H1 (cell line): Measurements from ENCODE around the gene GNG4. TPM values are rescaled to one million over a fixed set of nuclear protein-coding genes. Genes with fewer than 3 reads are reported as not detected.

Source experiments
- CTCF ChIA-PET: fragments of 300-600 bp; sonication (Branson Sonifier 250); formaldehyde crosslinking; loops from one replicate; lab custom pipeline; 2021; ENCODE audit not compliant: partially characterized antibody; lab: Charles Lee
- POLR2A ChIA-PET: fragments of 300-600 bp; sonication (Branson Sonifier 250); formaldehyde crosslinking; loops from one replicate; lab custom pipeline; 2021; ENCODE audit warnings: inconsistent platforms; ENCODE audit not compliant: partially characterized antibody; lab: Charles Lee
- DNase-seq, 2 experiments: peaks; one replicate each; pipeline versions ENCODE4 v3.0.0 to v3.0.0-alpha.2; 2010 to 2022; ENCODE audit warnings: low spot score in 2 of 2, low read depth in 1 of 2, mixed read lengths in 1 of 2
- FAIRE-seq: peaks from 2 replicates; lab custom pipeline; 2011; peaks lifted over from hg19 to GRCh38; lab: Jason Lieb, UNC
- H2AFZ ChIP-seq: 2 replicates; pipeline ENCODE4 v1.8.1; 2012; ENCODE audit warnings: low read length, inconsistent platforms
- H2AK5ac ChIP-seq: 2 replicates; pipeline ENCODE4 v1.6.1; 2013; ENCODE audit warnings: low read depth, low read length
- H2BK120ac ChIP-seq: replicated peaks from 2 replicates; pipeline ENCODE3; 2013; ENCODE audit warnings: low read depth, low read length, inconsistent platforms
- H2BK12ac ChIP-seq: 2 replicates; pipeline ENCODE4 v1.6.1; 2013; ENCODE audit warnings: low read depth, low read length
- H2BK15ac ChIP-seq: 2 replicates; pipeline ENCODE4 v1.6.1; 2013; ENCODE audit warnings: low read length
- H2BK20ac ChIP-seq: 2 replicates; pipeline ENCODE4 v1.6.1; 2013; ENCODE audit warnings: low read length
- H2BK5ac ChIP-seq: 2 replicates; pipeline ENCODE4 v1.6.1; 2013; ENCODE audit warnings: low read depth, low read length
- H3K14ac ChIP-seq: 2 replicates; pipeline ENCODE4 v1.6.1; 2013; ENCODE audit warnings: inconsistent platforms; ENCODE audit not compliant: insufficient read length
- H3K18ac ChIP-seq: 2 replicates; pipeline ENCODE4 v1.6.1; 2013; ENCODE audit warnings: low read length; ENCODE audit errors: extremely low read depth
- H3K23ac ChIP-seq: 2 replicates; pipeline ENCODE4 v1.6.1; 2013; ENCODE audit warnings: inconsistent platforms; ENCODE audit not compliant: insufficient read length
- H3K23me2 ChIP-seq: 2 replicates; pipeline ENCODE4 v1.6.1; 2013; ENCODE audit warnings: low read depth, low read length
- H3K27ac ChIP-seq: 2 replicates; pipeline ENCODE4 v1.6.1; 2011; ENCODE audit warnings: low read depth, low read length, inconsistent platforms
- H3K27me3 ChIP-seq, 4 experiments: replicated peaks in 1 of 4; 1 replicate in 1 of 4; 2 replicates in 3 of 4; pipeline versions ENCODE4 v1.6.1 to v1.8.1; 2011 to 2013; ENCODE audit warnings: low read length in 3 of 4, mild to moderate bottlenecking in 3 of 4, inconsistent platforms in 2 of 4, mixed read lengths in 2 of 4, moderate library complexity in 1 of 4; ENCODE audit not compliant: control insufficient read depth in 3 of 4, insufficient read depth in 3 of 4; ENCODE audit errors: extremely low read depth in 1 of 4
- H3K36me3 ChIP-seq, 4 experiments: 2 replicates each; pipeline versions ENCODE4 v1.6.1 to v1.8.1; 2011 to 2013; ENCODE audit warnings: mild to moderate bottlenecking in 4 of 4, low read length in 3 of 4, moderate library complexity in 2 of 4, control low read depth in 1 of 4, inconsistent platforms in 1 of 4; ENCODE audit not compliant: insufficient read depth in 4 of 4, control insufficient read depth in 2 of 4
- H3K4ac ChIP-seq: replicated peaks from 2 replicates; pipeline ENCODE3; 2013; ENCODE audit warnings: low read length, low read depth, mixed read lengths, inconsistent platforms; ENCODE audit not compliant: insufficient read length
- H3K4me1 ChIP-seq, 4 experiments: replicated peaks in 1 of 4; 1 replicate in 1 of 4; 2 replicates in 3 of 4; pipeline versions ENCODE4 v1.6.1 to v1.8.1; 2011 to 2013; ENCODE audit warnings: low read length in 3 of 4, inconsistent platforms in 2 of 4, mixed read lengths in 1 of 4; ENCODE audit not compliant: insufficient read depth in 4 of 4, control insufficient read depth in 3 of 4
- H3K4me2 ChIP-seq, 2 experiments: 2 replicates each; pipeline versions ENCODE4 v1.6.1 to v1.8.1; 2011 to 2013; ENCODE audit warnings: low read depth in 2 of 2, low read length in 2 of 2, control low read depth in 1 of 2, inconsistent platforms in 1 of 2, mild to moderate bottlenecking in 1 of 2; ENCODE audit not compliant: insufficient read depth in 1 of 2
- H3K4me3 ChIP-seq, 4 experiments: fragments of 200-600, 300-600 bp in 1 of 4; sonication (generic), shearing (Covaris generic), sonication (Bioruptor Twin) in 1 of 4; 2 replicates each; pipeline versions ENCODE4 v1.5.1 to v1.8.1; 2011 to 2016; ENCODE audit warnings: low read length in 4 of 4, low read depth in 3 of 4, control low read depth in 2 of 4, inconsistent platforms in 2 of 4, mild to moderate bottlenecking in 2 of 4, mixed read lengths in 1 of 4, moderate library complexity in 1 of 4; ENCODE audit not compliant: insufficient read depth in 2 of 4; ENCODE audit errors: extremely low read depth in 1 of 4
- H3K56ac ChIP-seq: replicated peaks from 2 replicates; pipeline ENCODE3; 2013; ENCODE audit warnings: low read depth, mild to moderate bottlenecking, mixed read lengths, low read length, inconsistent platforms; ENCODE audit not compliant: insufficient read length
- H3K79me1 ChIP-seq: 2 replicates; pipeline ENCODE4 v1.6.1; 2013; ENCODE audit warnings: low read depth, low read length, control low read depth
- H3K79me2 ChIP-seq, 2 experiments: 2 replicates each; pipeline versions ENCODE4 v1.6.1 to v1.8.1; 2012 to 2013; ENCODE audit warnings: low read length in 2 of 2, mild to moderate bottlenecking in 2 of 2, inconsistent platforms in 1 of 2; ENCODE audit not compliant: insufficient read depth in 2 of 2, control insufficient read depth in 1 of 2
- H3K9ac ChIP-seq, 4 experiments: replicated peaks in 1 of 4; 1 replicate in 1 of 4; 2 replicates in 3 of 4; pipeline versions ENCODE4 v1.6.1 to v1.8.1; 2011 to 2013; ENCODE audit warnings: low read depth in 3 of 4, low read length in 3 of 4, control low read depth in 2 of 4, mild to moderate bottlenecking in 2 of 4, moderate library complexity in 2 of 4, inconsistent platforms in 1 of 4; ENCODE audit errors: extremely low read depth in 1 of 4
- H3K9me3 ChIP-seq, 2 experiments: 2 replicates each; pipeline versions ENCODE4 v1.6.1 to v1.8.1; 2012 to 2013; ENCODE audit warnings: mild to moderate bottlenecking in 2 of 2, moderate library complexity in 2 of 2, control low read depth in 1 of 2, inconsistent platforms in 1 of 2, low read depth in 1 of 2, low read length in 1 of 2, mixed read lengths in 1 of 2; ENCODE audit not compliant: insufficient read depth in 2 of 2
- H4K20me1 ChIP-seq, 2 experiments: replicated peaks in 1 of 2; 2 replicates each; pipeline versions ENCODE3 to v1.8.1; 2011 to 2013; ENCODE audit warnings: inconsistent platforms in 2 of 2, low read length in 2 of 2, mild to moderate bottlenecking in 1 of 2; ENCODE audit not compliant: insufficient read depth in 2 of 2, control insufficient read depth in 1 of 2
- H4K5ac ChIP-seq: 2 replicates; pipeline ENCODE4 v1.6.1; 2013; ENCODE audit warnings: low read length, low read depth, mixed read lengths, inconsistent platforms; ENCODE audit not compliant: insufficient read length
- H4K8ac ChIP-seq: 2 replicates; pipeline ENCODE4 v1.8.0; 2013; ENCODE audit warnings: mild to moderate bottlenecking, moderate library complexity, low read length, inconsistent platforms; ENCODE audit not compliant: insufficient read depth; ENCODE audit errors: extremely low read depth
- H4K91ac ChIP-seq: replicated peaks from 2 replicates; pipeline ENCODE3; 2013; ENCODE audit warnings: low read length, mixed read lengths, inconsistent platforms; ENCODE audit not compliant: insufficient read length
- ATF2 ChIP-seq: IDR thresholded peaks from 2 replicates; pipeline ENCODE4 v1.6.1; 2012; ENCODE audit warnings: low read length, inconsistent platforms
- CBX5 ChIP-seq: fragments of 300-800, 300-1000 bp; sonication (generic); IDR thresholded peaks from 2 replicates; pipeline ENCODE4 v1.7.1; 2016; ENCODE audit warnings: antibody characterized with exemption, low read length, low read depth
- CEBPB ChIP-seq: IDR thresholded peaks from 2 replicates; pipeline ENCODE4 v1.6.1; 2012; ENCODE audit warnings: low read depth, low read length
- CTCF ChIP-seq, 3 experiments: IDR thresholded peaks; 1 replicate in 2 of 3; 2 replicates in 1 of 3; pipeline versions ENCODE4 v1.5.1 to v1.6.1; 2011; ENCODE audit warnings: low read length in 3 of 3, mild to moderate bottlenecking in 3 of 3, inconsistent platforms in 2 of 3, low read depth in 1 of 3, moderate library complexity in 1 of 3; ENCODE audit not compliant: insufficient read depth in 1 of 3; ENCODE audit errors: control extremely low read depth in 1 of 3
- KDM5A ChIP-seq: fragments of 200-600 bp; IDR thresholded peaks from 2 replicates; pipeline ENCODE4 v1.7.1; 2012; ENCODE audit warnings: mild to moderate bottlenecking, low read length, inconsistent platforms, mixed read lengths
- NRF1 ChIP-seq: IDR thresholded peaks from 2 replicates; pipeline ENCODE4 v1.6.1; 2011; ENCODE audit warnings: mild to moderate bottlenecking, low read depth, low read length, improper control_type of control experiment
- USF2 ChIP-seq: IDR thresholded peaks from 2 replicates; pipeline ENCODE4 v1.6.1; 2011; ENCODE audit warnings: low read length, improper control_type of control experiment
- YY1 ChIP-seq: IDR thresholded peaks from 2 replicates; pipeline ENCODE4 v1.6.1; 2011; ENCODE audit warnings: low read depth, mild to moderate bottlenecking, low read length
- WGBS, 2 experiments: shearing (Covaris generic) in 1 of 2; methylation state at CpG; one replicate each; pipeline versions ENCODE4 v1.1.6 to v1.1.7; 2013 to 2015; ENCODE audit warnings: low lambda C conversion rate in 2 of 2, mixed read lengths in 2 of 2, inconsistent platforms in 1 of 2, low coverage in 1 of 2, missing lambda C conversion rate in 1 of 2; ENCODE audit not compliant: insufficient replicate concordance in 2 of 2, insufficient coverage in 1 of 2, insufficient read length in 1 of 2; ENCODE audit errors: extremely low coverage in 1 of 2, missing lambda C conversion rate in 1 of 2; 5-methylcytosine and 5-hydroxymethylcytosine counted together
- polyA plus RNA-seq, 7 experiments: library from polyadenylated mRNA; depleted of rRNA in 3 of 7; stranded (reverse) in 5 of 7; unstranded in 2 of 7; fragments of >200 nt in 5 of 7; fragments of 200-250 nt in 2 of 7; gene quantifications; 1 replicate in 5 of 7; 2 replicates in 1 of 7; 4 replicates in 1 of 7; pipeline versions ENCODE4 v1.2.1 to v1.2.3, GENCODE V29; 2011 to 2013; ENCODE audit warnings: missing spikeins in 2 of 7, mixed read lengths in 2 of 7
- total RNA-seq: library from RNA; stranded (reverse); fragmentation: NEBNext Ultra II Directional; extraction: Animal tissue kit (Norgen Biotek cat#: 25700); gene quantifications from 2 replicates; pipeline ENCODE4 v1.2.1, GENCODE V29; 2021

The GNG4 gene
- total and polyA plus RNA-seq, 2 of the 8 experiments (the other 6 are each of a cell fraction or from before 2014, with no cell fraction given), result 95.5 to 96.8 TPM

- no peaks in the 10 kb centered on the region for H3K79me1 ChIP-seq
- no peak overlapping the region for H3K4ac ChIP-seq
- no peak overlapping the region for H2AK5ac ChIP-seq
- H3K14ac ChIP-seq, result no peak overlapping the region
- peaks cover 0 to 10% of the 10 kb centered on the region in 2 experiments; a peak in 2 of 4 replicates for H3K79me2 ChIP-seq
- H2BK120ac ChIP-seq, result no peak overlapping the region
- no peak overlapping the region for H3K56ac ChIP-seq
- DNase-seq (no peak), FAIRE-seq (no peak)
- H4K5ac ChIP-seq, result no peak overlapping the region
- H2BK15ac ChIP-seq, result no peak overlapping the region
- no peaks in the 10 kb centered on the region for H3K27me3 ChIP-seq
- H3K4me2 ChIP-seq, result no peak overlapping the region
- H2BK12ac ChIP-seq, result no peak overlapping the region
- H2BK5ac ChIP-seq, result no peak overlapping the region
- H3K18ac ChIP-seq, result no peak overlapping the region
- H3K27ac ChIP-seq, result no peak overlapping the region
- H4K20me1 ChIP-seq, result peaks cover 0 to 2% of the 10 kb centered on the region in 2 experiments
- ChIA-PET CTCF (interaction anchor here (0.8 to 1.6 kb wide), 7 partner anchors 11 to 106 kb away, joined by 3 to 7 read pairs (median 4); no protein-coding TSS in a partner anchor), POLR2A (interaction anchor here (1.3 to 1.7 kb wide), 2 partner anchors 9 to 24 kb away, joined by 3 to 5 read pairs; no protein-coding TSS in a partner anchor)
- H2BK20ac ChIP-seq, result no peak overlapping the region
- no peaks in the 10 kb centered on the region for H3K9me3 ChIP-seq
- H4K8ac ChIP-seq, result no peak overlapping the region
- H4K91ac ChIP-seq, result no peak overlapping the region
- H3K23ac ChIP-seq, result no peak overlapping the region
- H3K23me2 ChIP-seq, result peaks cover 19% of the 10 kb centered on the region
- peaks cover 0 to 18% (median 8%) of the 10 kb centered on the region in 4 experiments for H3K4me1 ChIP-seq
- no peak overlapping the region for H2AFZ ChIP-seq
- no peak overlapping the region for H3K9ac ChIP-seq
- 92% methylated on average over 11 of the region's 11 CpGs; no CpG with 5 or more reads in 1 of the 2 experiments for WGBS, 2 experiments
- H3K36me3 ChIP-seq, result no peaks in the 10 kb centered on the region
- H3K4me3 ChIP-seq, result no peak overlapping the region
- TF ChIP-seq ATF2, result no peak
- no peak for TF ChIP-seq YY1
- no peak for TF ChIP-seq CTCF (IDR thresholded peaks at IDR 0.05; ENCODE audit: control extremely low read depth in 1 of 3, insufficient read depth in 1 of 3, low read depth in 1 of 3, low read length in 3 of 3)
- no peak for TF ChIP-seq CBX5
- no peak for TF ChIP-seq USF2
- TF ChIP-seq NRF1, result no peak
- TF ChIP-seq CEBPB, result no peak
- no peak for TF ChIP-seq KDM5A
Measured at GRCh38 chr1:235652364-235652763, 2.8 kb upstream of the GNG4 start.
